HepG2 (cell line): ENCODE data around the gene GAPT. TPM values are rescaled to one million over a fixed set of nuclear protein-coding genes. Genes with fewer than 3 reads are reported as not detected.
A peak's percentile ranks its signal among the peaks of the same experiment; 100 is the strongest.

Source experiments
- AGO2 ChIP-seq: fragments of 200-400 bp; formaldehyde crosslinking; optimal IDR thresholded peaks from 2 replicates; pipeline ENCODE3; 2017; ENCODE audit warnings: mild to moderate bottlenecking, low read depth, low read length, moderate library complexity
- DRAP1 ChIP-seq: IDR thresholded peaks from 2 replicates; pipeline ENCODE4 v1.6.1; 2016; ENCODE audit warnings: missing genetic modification reagents, missing compliant biosample characterization
- E2F1 ChIP-seq: sonication (generic); formaldehyde crosslinking; IDR thresholded peaks from 2 replicates; pipeline ENCODE4 v1.5.0; 2020; ENCODE audit warnings: missing genetic modification reagents
- KLF16 ChIP-seq, 2 experiments: sonication (generic) in 1 of 2; formaldehyde crosslinking in 1 of 2; IDR thresholded peaks; 2 replicates each; pipeline versions ENCODE4 v1.6.1 to v1.8.0; 2016 to 2023; ENCODE audit warnings: missing genetic modification reagents in 2 of 2, missing compliant biosample characterization in 1 of 2
- MIER3 ChIP-seq: IDR thresholded peaks from 2 replicates; pipeline ENCODE4 v1.6.1; 2016; ENCODE audit warnings: missing compliant biosample characterization, borderline replicate concordance
- PAXIP1 ChIP-seq: sonication (generic); formaldehyde crosslinking; conservative IDR thresholded peaks from 2 replicates; pipeline ENCODE4 v1.4.0; 2020; ENCODE audit warnings: mild to moderate bottlenecking, missing genetic modification reagents, moderate library complexity
- PRDM15 ChIP-seq: sonication (generic); formaldehyde crosslinking; IDR thresholded peaks from 2 replicates; pipeline ENCODE4 v1.4.0; 2020; ENCODE audit warnings: missing genetic modification reagents
- REPIN1 ChIP-seq: sonication (generic); formaldehyde crosslinking; IDR thresholded peaks from 2 replicates; pipeline ENCODE4 v1.8.0; 2022; ENCODE audit warnings: missing genetic modification reagents, low read depth, mild to moderate bottlenecking, borderline replicate concordance
- RFXAP ChIP-seq: sonication (generic); formaldehyde crosslinking; IDR thresholded peaks from 2 replicates; pipeline ENCODE4 v1.4.0; 2020; ENCODE audit warnings: missing genetic modification reagents, borderline replicate concordance
- RXRB ChIP-seq: IDR thresholded peaks from 2 replicates; pipeline ENCODE4 v1.6.1; 2016; ENCODE audit warnings: borderline replicate concordance, missing genetic modification reagents, missing compliant biosample characterization
- SP140L ChIP-seq: sonication (generic); formaldehyde crosslinking; IDR thresholded peaks from 2 replicates; pipeline ENCODE4 v1.4.0; 2020; ENCODE audit warnings: missing genetic modification reagents, borderline replicate concordance
- ZBTB14 ChIP-seq: sonication (generic); formaldehyde crosslinking; IDR thresholded peaks from 2 replicates; pipeline ENCODE4 v1.4.0; 2020; ENCODE audit warnings: missing genetic modification reagents
- ZGPAT ChIP-seq: IDR thresholded peaks from 2 replicates; pipeline ENCODE4 v1.6.1; 2016; ENCODE audit warnings: mild to moderate bottlenecking
- ZNF761 ChIP-seq: sonication (generic); formaldehyde crosslinking; conservative IDR thresholded peaks from 2 replicates; pipeline ENCODE4 v1.4.0; 2020; ENCODE audit warnings: mild to moderate bottlenecking, missing genetic modification reagents
- ZNF777 ChIP-seq: sonication (generic); formaldehyde crosslinking; IDR thresholded peaks from 2 replicates; pipeline ENCODE4 v1.4.0; 2020; ENCODE audit warnings: missing genetic modification reagents
- ZSCAN22 ChIP-seq: sonication (generic); formaldehyde crosslinking; IDR thresholded peaks from 2 replicates; pipeline ENCODE4 v1.4.0; 2020; ENCODE audit warnings: mild to moderate bottlenecking, missing genetic modification reagents
- polyA plus RNA-seq, 8 experiments: library from polyadenylated mRNA; depleted of rRNA in 3 of 8; stranded (reverse) in 7 of 8; unstranded in 1 of 8; fragments of >200 nt; fragmentation: Illumina TruSeq in 4 of 8; extraction: Trizol in 4 of 8; gene quantifications; 2 replicates each; pipeline versions ENCODE4 v1.2.1 to v1.2.3, GENCODE V29; 2011 to 2016; ENCODE audit warnings: low read depth in 4 of 8, missing spikeins in 1 of 8, mixed read lengths in 1 of 8; ENCODE audit not compliant: insufficient read depth in 1 of 8
- total RNA-seq, 5 experiments: library from RNA; depleted of rRNA; stranded (reverse); fragments of >200 nt; fragmentation: Illumina TruSeq; extraction: Trizol; gene quantifications; 2 replicates each; pipeline ENCODE4 v1.2.3, GENCODE V29; 2016; ENCODE audit warnings: low read depth in 1 of 5

Gene GAPT
- total and polyA plus RNA-seq, 2 of the 13 experiments (the other 11 are each of a cell fraction or from before 2014, with no cell fraction given) = not detected

- TF ChIP-seq PAXIP1 = 0 out of 2 replicates have a peak, but pooled peaks have one; percentile 7
- TF ChIP-seq SP140L (CRISPR knock-in tag) = no peak
- TF ChIP-seq RXRB (CRISPR knock-in tag) = no peak
- TF ChIP-seq MIER3 (CRISPR knock-in tag) = no peak
- no peak for TF ChIP-seq ZBTB14 (CRISPR knock-in tag)
- TF ChIP-seq AGO2 = peak; percentile 79
- 0 out of 2 replicates have a peak, but pooled peaks have one; percentile 5 for TF ChIP-seq PRDM15
- no peak for TF ChIP-seq KLF16 (CRISPR knock-in tag; IDR thresholded peaks at IDR 0.05)
- no peak for TF ChIP-seq ZNF761 (CRISPR knock-in tag)
- no peak for TF ChIP-seq RFXAP (CRISPR knock-in tag)
- no peak for TF ChIP-seq ZNF777 (CRISPR knock-in tag)
- TF ChIP-seq ZSCAN22 (CRISPR knock-in tag) = no peak
- no peak for TF ChIP-seq E2F1 (CRISPR knock-in tag)
- no peak; the same call in 1 of the 2 replicates for TF ChIP-seq ZGPAT (CRISPR knock-in tag)
- TF ChIP-seq REPIN1 (CRISPR knock-in tag) = no peak
- no peak for TF ChIP-seq DRAP1 (CRISPR knock-in tag)
Measured at GRCh38 chr5:58459146-58460001, 31.9 kb upstream of the GAPT start (continued).
